Body of pancreas (tissue), 4 donors: ENCODE results near the gene ACAD10. TPM values are rescaled to one million over a fixed set of nuclear protein-coding genes. Genes with fewer than 3 reads are reported as not detected.
A peak's percentile ranks its signal among the peaks of the same experiment; 100 is the strongest.

Experiments used
- ATAC-seq: fragments of 150-250 bp; one replicate; pipeline ENCODE4 v1.9.1; 2016
- DNase-seq, 4 donors: peaks; one replicate each; pipeline ENCODE4 v3.0.0-alpha.2; 2019
- H3K27ac ChIP-seq, 4 donors: fragments of 200-600 bp; sonication (generic); 1 replicate in 3 of 4; 2 replicates in 1 of 4; pipeline versions ENCODE4 v1.5.1 to v1.6.1; 2016 to 2019; ENCODE audit warnings: mild to moderate bottlenecking in 1 of 4, mixed read lengths in 1 of 4, moderate library complexity in 1 of 4
- H3K27me3 ChIP-seq, 2 donors: fragments of 200-600 bp; sonication (generic); one replicate each; pipeline ENCODE4 v1.6.0; 2016; ENCODE audit warnings: mild to moderate bottlenecking in 1 of 2
- H3K36me3 ChIP-seq, 2 donors: fragments of 200-600 bp; sonication (generic); replicated peaks in 1 of 2; 2 replicates each; pipeline ENCODE4 v1.5.1; 2016; ENCODE audit warnings: low read depth in 2 of 2; ENCODE audit not compliant: insufficient read depth in 1 of 2
- H3K4me1 ChIP-seq: fragments of 200-600 bp; sonication (generic); one replicate; pipeline ENCODE4 v1.6.0; 2016
- H3K4me3 ChIP-seq, 2 donors: fragments of 200-600 bp; sonication (generic); 1 replicate in 1 of 2; 2 replicates in 1 of 2; pipeline ENCODE4 v1.5.1; 2016 to 2019
- H3K9me3 ChIP-seq, 3 donors: fragments of 200-600 bp; sonication (generic); 1 replicate in 2 of 3; 2 replicates in 1 of 3; pipeline ENCODE4 v1.5.1; 2016
- CTCF ChIP-seq, 7 experiments: fragments of 450-650 bp in 4 of 7; fragments of 200-600 bp in 3 of 7; sonication (generic) in 3 of 7; IDR thresholded peaks; one replicate each; pipeline ENCODE4 v1.5.1; 2016 to 2019; ENCODE audit warnings: antibody characterized with exemption in 7 of 7
- POLR2A ChIP-seq, 3 donors: fragments of 450-650 bp; IDR thresholded peaks; one replicate each; pipeline ENCODE4 v1.6.1; 2016; ENCODE audit warnings: antibody characterized with exemption in 3 of 3, mild to moderate bottlenecking in 2 of 3
- WGBS, 2 donors: methylation state at CpG; one replicate each; pipeline ENCODE4 v1.1.5; 2017; 5-methylcytosine and 5-hydroxymethylcytosine counted together
- intact Hi-C: fragments of 100-400 bp; cut with DNase I; formaldehyde crosslinking; loops from one replicate; pipeline ENCODE4 v1.15.1; 2023
- total RNA-seq, 2 donors: library from RNA; depleted of rRNA; stranded (reverse); fragments of >200 nt; gene quantifications; one replicate each; pipeline ENCODE4 v1.1.0, GENCODE V29; 2016

ACAD10 gene
- total RNA-seq, 2 donors from 2014 or later, result 20.8 to 35.3 TPM

DNA sequence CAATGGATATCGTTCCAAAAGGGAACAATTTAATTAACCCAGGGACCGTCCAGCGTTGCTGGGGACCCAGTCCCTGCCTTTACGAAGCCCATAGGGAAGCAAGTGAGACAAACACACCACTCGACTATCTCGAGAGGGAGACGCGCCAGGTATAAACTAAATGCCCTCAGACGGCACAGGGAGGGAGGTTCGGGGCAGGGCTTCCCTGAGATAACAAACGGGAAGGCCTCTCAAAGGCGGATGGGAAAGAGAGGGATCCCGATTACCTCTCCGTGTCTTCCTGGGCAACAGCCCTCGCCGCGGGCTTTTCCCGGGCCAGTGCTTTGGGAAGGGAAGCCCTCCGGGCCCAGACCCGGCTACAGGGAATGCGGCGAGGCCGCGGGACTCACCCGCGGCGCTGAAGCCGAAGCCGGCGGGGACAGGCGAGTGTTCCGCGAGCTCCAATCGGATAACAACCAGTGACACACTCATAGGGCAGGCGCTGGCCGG is 487 bp upstream of the ACAD10 start:
- ATAC-seq, result peak; percentile 3
- Histone ChIP-seq H3K9me3 (no peaks in the 10 kb centered on the region), H3K4me1 (peaks cover 28% of the 10 kb centered on the region), H3K27ac (peak overlapping the region; percentile 72 to 89 (median 80)), H3K27me3 (no peaks in the 10 kb centered on the region), H3K36me3 (peaks cover 0 to 4% of the 10 kb centered on the region in 2 donors), H3K4me3 (peak overlapping the region; percentile 97 to 99)
- DNase-seq, result no peak
- intact Hi-C loops, result no loop called here
- TF ChIP-seq POLR2A (IDR thresholded peaks at IDR 0.05), result no peak
- TF ChIP-seq CTCF (IDR thresholded peaks at IDR 0.05), result no peak
- WGBS, 2 donors, result 0 to 1% methylated on average over 4 to 36 of the region's 36 CpGs

- Histone ChIP-seq H3K36me3 (no peaks in the 10 kb centered on the region), H3K27me3 (no peaks in the 10 kb centered on the region), H3K27ac (peak overlapping the region in 3 of 4 donors; percentile 72 to 89 (median 85)), H3K9me3 (no peaks in the 10 kb centered on the region), H3K4me3 (peak overlapping the region; percentile 97 to 99), H3K4me1 (peaks cover 28% of the 10 kb centered on the region)
- DNase-seq (no peak), ATAC-seq (no peak)
- WGBS, 2 donors, result 5 to 11% methylated on average over 3 to 15 of the region's 15 CpGs
- intact Hi-C loops, result no loop called here
- TF ChIP-seq POLR2A (IDR thresholded peaks at IDR 0.05), result no peak
- no peak for TF ChIP-seq CTCF (IDR thresholded peaks at IDR 0.05)
Observed at GRCh38 chr12:111686574-111687105, 787 bp downstream of the ACAD10 start.

DNA sequence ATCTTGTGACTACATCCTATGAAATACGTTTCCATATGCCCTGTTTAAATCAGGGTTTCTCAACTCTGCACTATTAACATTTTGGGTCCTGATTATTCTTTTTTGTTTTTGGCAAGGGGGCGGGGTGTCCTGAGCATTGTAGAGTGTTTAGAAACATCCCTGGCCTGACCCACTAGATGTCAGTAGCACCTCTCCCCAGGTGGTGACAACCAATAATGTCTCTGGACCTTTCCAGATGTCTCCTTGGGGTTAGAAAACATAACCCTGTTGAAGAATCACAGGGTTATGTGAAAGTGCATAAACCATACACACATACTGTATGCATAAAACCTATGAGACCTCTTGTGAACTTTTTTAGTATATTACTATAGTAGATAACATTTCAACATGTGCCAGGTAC is 1.4 kb downstream of the ACAD10 start:
- ATAC-seq, result no peak
- DNase-seq, result no peak
- no peaks in the 10 kb centered on the region for H3K27me3 ChIP-seq
- peaks cover 28% of the 10 kb centered on the region for H3K4me1 ChIP-seq
- intact Hi-C loops, result no loop called here
- no peaks in the 10 kb centered on the region for H3K9me3 ChIP-seq
- H3K36me3 ChIP-seq, result no peaks in the 10 kb centered on the region
- H3K27ac ChIP-seq, result no peak overlapping the region
- 30 to 33% methylated on average over 2 of the region's 2 CpGs for WGBS, 2 donors
- TF ChIP-seq POLR2A (IDR thresholded peaks at IDR 0.05) (no peak), CTCF (IDR thresholded peaks at IDR 0.05) (no peak)
- no peak overlapping the region for H3K4me3 ChIP-seq

GRCh38 chr12:111687952-111688351 is 2.1 kb downstream of the ACAD10 start:
- Histone ChIP-seq H3K9me3 (no peaks in the 10 kb centered on the region), H3K4me1 (peaks cover 28% of the 10 kb centered on the region), H3K27ac (no peak overlapping the region), H3K27me3 (no peaks in the 10 kb centered on the region), H3K36me3 (peaks cover 0 to under 1% of the 10 kb centered on the region in 2 donors), H3K4me3 (no peak overlapping the region)
- DNase-seq (no peak), ATAC-seq (no peak)
- 86 to 88% methylated on average over 10 of the region's 10 CpGs for WGBS, 2 donors
- no peak for TF ChIP-seq CTCF (IDR thresholded peaks at IDR 0.05)
- no peak for TF ChIP-seq POLR2A (IDR thresholded peaks at IDR 0.05)
- intact Hi-C loops, result no loop called here

GRCh38 chr12:111691262-111691661 is 5.4 kb downstream of the ACAD10 start:
- ATAC-seq, result no peak
- H3K36me3 ChIP-seq, result peaks cover 0 to 6% of the 10 kb centered on the region in 2 donors
- intact Hi-C loops, result no loop called here

More at GRCh38 chr12:111691262-111691661, 5.4 kb downstream of the ACAD10 start:
- 93 to 94% methylated on average over 3 of the region's 3 CpGs for WGBS, 2 donors
- no peaks in the 10 kb centered on the region for H3K9me3 ChIP-seq
- H3K4me3 ChIP-seq, result no peak overlapping the region
- no peak overlapping the region for H3K27ac ChIP-seq
- peaks cover 10% of the 10 kb centered on the region for H3K4me1 ChIP-seq
- H3K27me3 ChIP-seq, result no peaks in the 10 kb centered on the region
- TF ChIP-seq POLR2A (IDR thresholded peaks at IDR 0.05) (no peak), CTCF (IDR thresholded peaks at IDR 0.05) (no peak)
- no peak for DNase-seq
